DLD1 (cell line): ENCODE data around the gene ST8SIA2.

Experiments
- in situ Hi-C: cut with HindIII; loops from 2 replicates; pipeline ENCODE4 v1.10.0; 2017; ENCODE audit warnings: low sequenced_read_pairs

Gene ST8SIA2

GRCh38 chr15:92480361-92480760 is 86.7 kb downstream of the ST8SIA2 start:
- in situ Hi-C loops, result no loop called here

GRCh38 chr15:92485441-92485840 is 91.8 kb downstream of the ST8SIA2 start:
- in situ Hi-C loops, result no loop called here

- in situ Hi-C loops, result no loop called here
Measured at GRCh38 chr15:92492551-92493115, 99.0 kb downstream of the ST8SIA2 start.

- in situ Hi-C loops, result no loop called here
Measured at GRCh38 chr15:92494806-92495336, 101.2 kb downstream of the ST8SIA2 start.

GRCh38 chr15:92495446-92495845 is 101.8 kb downstream of the ST8SIA2 start:
- in situ Hi-C loops, result no loop called here

- in situ Hi-C loops, result no loop called here
Measured at GRCh38 chr15:92499731-92500530, 106.2 kb downstream of the ST8SIA2 start.

- in situ Hi-C loops, result no loop called here
Measured at GRCh38 chr15:92502336-92502735, 108.7 kb downstream of the ST8SIA2 start.

GRCh38 chr15:92502930-92503857 is 109.5 kb downstream of the ST8SIA2 start:
- in situ Hi-C loops, result no loop called here

- in situ Hi-C loops, result no loop called here
Measured at GRCh38 chr15:92503889-92504288, 110.2 kb downstream of the ST8SIA2 start.

GRCh38 chr15:92505611-92506010 is 111.9 kb downstream of the ST8SIA2 start:
- in situ Hi-C loops, result no loop called here

GRCh38 chr15:92506506-92506905 is 112.8 kb downstream of the ST8SIA2 start:
- in situ Hi-C loops, result no loop called here

- in situ Hi-C loops, result no loop called here
Measured at GRCh38 chr15:92510163-92510882, 116.6 kb downstream of the ST8SIA2 start.
